Trophoblast cell (in vitro differentiated cells and primary cell): ENCODE measurements around the gene NDUFV3.

ENCODE experiments used
- DNase-seq, 2 donors: peaks; one replicate each; pipeline ENCODE4 v3.0.0-alpha.2; 2016
- H2AFZ ChIP-seq: 2 replicates; pipeline ENCODE4 v1.6.1; 2013; ENCODE audit warnings: low read length, moderate library complexity, mild to moderate bottlenecking; ENCODE audit not compliant: insufficient read depth, poor library complexity
- H2AK5ac ChIP-seq: 2 replicates; pipeline ENCODE4 v1.6.1; 2013; ENCODE audit warnings: mild to moderate bottlenecking, low read length
- H2BK120ac ChIP-seq: 2 replicates; pipeline ENCODE4 v1.6.1; 2013; ENCODE audit warnings: low read length, mild to moderate bottlenecking, moderate library complexity; ENCODE audit not compliant: insufficient read depth, poor library complexity
- H2BK12ac ChIP-seq: 2 replicates; pipeline ENCODE4 v1.6.1; 2013; ENCODE audit warnings: mild to moderate bottlenecking, low read length, moderate library complexity
- H2BK5ac ChIP-seq: 2 replicates; pipeline ENCODE4 v1.6.1; 2013; ENCODE audit warnings: low read length, low read depth, moderate library complexity, mild to moderate bottlenecking; ENCODE audit not compliant: poor library complexity
- H3K14ac ChIP-seq: 2 replicates; pipeline ENCODE4 v1.6.1; 2013; ENCODE audit warnings: mild to moderate bottlenecking, low read length
- H3K18ac ChIP-seq: 2 replicates; pipeline ENCODE4 v1.6.1; 2013; ENCODE audit warnings: mild to moderate bottlenecking, low read length
- H3K23ac ChIP-seq: 2 replicates; pipeline ENCODE4 v1.6.1; 2013; ENCODE audit warnings: low read length
- H3K27ac ChIP-seq: 2 replicates; pipeline ENCODE4 v1.5.1; 2013; ENCODE audit warnings: low read depth, mild to moderate bottlenecking, inconsistent platforms, low read length, moderate library complexity
- H3K27me3 ChIP-seq: 2 replicates; pipeline ENCODE4 v1.6.1; 2013; ENCODE audit warnings: inconsistent platforms, mild to moderate bottlenecking, low read length, moderate library complexity; ENCODE audit not compliant: insufficient read depth
- H3K36me3 ChIP-seq, 2 experiments: 1 replicate in 1 of 2; 2 replicates in 1 of 2; pipeline ENCODE4 v1.6.1; 2013; ENCODE audit warnings: low read length in 2 of 2, mild to moderate bottlenecking in 2 of 2, moderate library complexity in 1 of 2; ENCODE audit not compliant: insufficient read depth in 2 of 2, control insufficient read depth in 1 of 2
- H3K4ac ChIP-seq: 2 replicates; pipeline ENCODE4 v1.6.1; 2013; ENCODE audit warnings: low read depth, mild to moderate bottlenecking, low read length, moderate library complexity
- H3K4me1 ChIP-seq, 2 experiments: 1 replicate in 1 of 2; 2 replicates in 1 of 2; pipeline ENCODE4 v1.6.1; 2013; ENCODE audit warnings: low read length in 2 of 2, mild to moderate bottlenecking in 2 of 2, moderate library complexity in 1 of 2; ENCODE audit not compliant: insufficient read depth in 2 of 2, control insufficient read depth in 1 of 2
- H3K4me2 ChIP-seq: 2 replicates; pipeline ENCODE4 v1.6.1; 2013; ENCODE audit warnings: inconsistent platforms, mild to moderate bottlenecking, low read length, moderate library complexity
- H3K4me3 ChIP-seq: 2 replicates; pipeline ENCODE4 v1.5.1; 2013; ENCODE audit warnings: mild to moderate bottlenecking, low read depth, low read length, inconsistent platforms
- H3K79me1 ChIP-seq: one replicate; pipeline ENCODE4 v1.6.1; 2013; ENCODE audit warnings: low read length
- H3K79me2 ChIP-seq: 2 replicates; pipeline ENCODE4 v1.6.1; 2013; ENCODE audit warnings: low read length, mild to moderate bottlenecking; ENCODE audit not compliant: control insufficient read depth, insufficient read depth, poor library complexity
- H3K9ac ChIP-seq: 2 replicates; pipeline ENCODE4 v1.6.1; 2013; ENCODE audit warnings: mild to moderate bottlenecking, low read length
- H3K9me3 ChIP-seq: 2 replicates; pipeline ENCODE4 v1.6.1; 2013; ENCODE audit warnings: low read depth, mild to moderate bottlenecking, control low read depth, inconsistent platforms, low read length; ENCODE audit not compliant: insufficient read depth
- H4K12ac ChIP-seq: 2 replicates; pipeline ENCODE4 v1.6.1; 2013; ENCODE audit warnings: low read depth, mild to moderate bottlenecking, low read length, moderate library complexity
- H4K8ac ChIP-seq: 2 replicates; pipeline ENCODE4 v1.6.1; 2013; ENCODE audit warnings: low read depth, mild to moderate bottlenecking, low read length, moderate library complexity
- H4K91ac ChIP-seq: one replicate; pipeline ENCODE4 v1.6.1; 2013; ENCODE audit warnings: low read depth, mild to moderate bottlenecking, low read length, moderate library complexity
- WGBS: extraction: QIAGEN DNeasy Blood & Tissue Kit; methylation state at CpG from one replicate; pipeline ENCODE4 v1.1.7; 2013; ENCODE audit warnings: missing lambda C conversion rate; ENCODE audit not compliant: insufficient read length, insufficient coverage; ENCODE audit errors: extremely low coverage; 5-methylcytosine and 5-hydroxymethylcytosine counted together

NDUFV3 gene

GRCh38 chr21:42859891-42860230, 33.2 kb upstream of the NDUFV3 start:
- no peak overlapping the region for H3K18ac ChIP-seq
- no peak overlapping the region for H2BK12ac ChIP-seq
- no peak overlapping the region for H3K4ac ChIP-seq
- no peak overlapping the region for H2BK5ac ChIP-seq
- no peaks in the 10 kb centered on the region for H3K79me1 ChIP-seq
- H3K4me2 ChIP-seq = no peak overlapping the region
- peaks cover 75 to 78% of the 10 kb centered on the region in 2 experiments for H3K36me3 ChIP-seq
- peaks cover 5% of the 10 kb centered on the region for H3K9me3 ChIP-seq
- no peak overlapping the region for H2AFZ ChIP-seq
- H2AK5ac ChIP-seq = no peak overlapping the region
- H3K14ac ChIP-seq = no peak overlapping the region
- no peak overlapping the region for H4K8ac ChIP-seq
- WGBS = no CpG with 5 or more reads among the region's 6 CpGs
- H4K91ac ChIP-seq = no peak overlapping the region
- no peak overlapping the region for H3K9ac ChIP-seq
- DNase-seq = no peak
- H3K79me2 ChIP-seq = no peaks in the 10 kb centered on the region
- H3K4me1 ChIP-seq = no peaks in the 10 kb centered on the region
- no peak overlapping the region for H3K4me3 ChIP-seq
- H3K27me3 ChIP-seq = no peaks in the 10 kb centered on the region
- H2BK120ac ChIP-seq = no peak overlapping the region
- H3K23ac ChIP-seq = no peak overlapping the region
- no peak overlapping the region for H4K12ac ChIP-seq
- no peak overlapping the region for H3K27ac ChIP-seq

- Histone ChIP-seq H3K27me3 (no peaks in the 10 kb centered on the region), H3K9me3 (peaks cover 5% of the 10 kb centered on the region), H2BK5ac (no peak overlapping the region), H3K36me3 (peaks cover 73 to 76% of the 10 kb centered on the region in 2 experiments), H3K4ac (no peak overlapping the region), H4K91ac (no peak overlapping the region), H3K4me2 (no peak overlapping the region), H3K9ac (no peak overlapping the region), H4K8ac (no peak overlapping the region), H3K23ac (no peak overlapping the region), H3K79me2 (no peaks in the 10 kb centered on the region), H3K18ac (no peak overlapping the region), H2AFZ (no peak overlapping the region), H3K14ac (no peak overlapping the region), H3K27ac (no peak overlapping the region), H3K79me1 (no peaks in the 10 kb centered on the region), H2BK12ac (no peak overlapping the region), H2BK120ac (no peak overlapping the region), H3K4me1 (no peaks in the 10 kb centered on the region), H3K4me3 (no peak overlapping the region), H2AK5ac (no peak overlapping the region), H4K12ac (no peak overlapping the region)
- WGBS = no CpG with 5 or more reads among the region's 17 CpGs
- DNase-seq = no peak
Measured at GRCh38 chr21:42860345-42860744, 32.8 kb upstream of the NDUFV3 start.

GRCh38 chr21:42861311-42861847, 31.7 kb upstream of the NDUFV3 start:
- Histone ChIP-seq H2AK5ac (no peak overlapping the region), H4K8ac (no peak overlapping the region), H3K4ac (no peak overlapping the region), H3K4me3 (no peak overlapping the region), H3K9ac (no peak overlapping the region), H4K12ac (no peak overlapping the region), H2AFZ (no peak overlapping the region), H2BK120ac (no peak overlapping the region), H3K36me3 (peaks cover 69 to 76% of the 10 kb centered on the region in 2 experiments), H3K4me2 (no peak overlapping the region), H2BK5ac (no peak overlapping the region), H4K91ac (no peak overlapping the region), H3K9me3 (peaks cover 6% of the 10 kb centered on the region), H3K79me1 (no peaks in the 10 kb centered on the region), H3K23ac (no peak overlapping the region), H2BK12ac (no peak overlapping the region), H3K27me3 (no peaks in the 10 kb centered on the region), H3K79me2 (no peaks in the 10 kb centered on the region), H3K14ac (no peak overlapping the region), H3K4me1 (no peaks in the 10 kb centered on the region), H3K27ac (no peak overlapping the region), H3K18ac (no peak overlapping the region)
- no peak for DNase-seq
- WGBS = no CpG with 5 or more reads among the region's 10 CpGs

GRCh38 chr21:42861848-42862400, 31.2 kb upstream of the NDUFV3 start:
- no peak overlapping the region for H3K9ac ChIP-seq
- H3K4me2 ChIP-seq = no peak overlapping the region
- H3K27ac ChIP-seq = no peak overlapping the region
- H2BK12ac ChIP-seq = no peak overlapping the region
- H3K36me3 ChIP-seq = peaks cover 69 to 74% of the 10 kb centered on the region in 2 experiments
- no CpG with 5 or more reads among the region's 29 CpGs for WGBS
- H3K4me3 ChIP-seq = no peak overlapping the region
- H2BK120ac ChIP-seq = no peak overlapping the region
- no peak overlapping the region for H4K91ac ChIP-seq
- DNase-seq = no peak
- no peak overlapping the region for H3K14ac ChIP-seq
- no peak overlapping the region for H3K4ac ChIP-seq
- H4K8ac ChIP-seq = no peak overlapping the region
- H3K4me1 ChIP-seq = no peaks in the 10 kb centered on the region
- no peak overlapping the region for H2BK5ac ChIP-seq
- no peak overlapping the region for H4K12ac ChIP-seq
- no peaks in the 10 kb centered on the region for H3K79me2 ChIP-seq
- no peak overlapping the region for H2AK5ac ChIP-seq
- no peak overlapping the region for H2AFZ ChIP-seq
- H3K23ac ChIP-seq = no peak overlapping the region
- H3K18ac ChIP-seq = no peak overlapping the region
- H3K9me3 ChIP-seq = peaks cover 6% of the 10 kb centered on the region
- no peaks in the 10 kb centered on the region for H3K79me1 ChIP-seq
- no peaks in the 10 kb centered on the region for H3K27me3 ChIP-seq
